Stimulated activated CD4-positive, alpha-beta T cell treated with anti-CD3 and anti-CD28 coated beads, Interleukin-2, amount 100 ng/mL, for 24 hours (primary cell): ENCODE results near the gene DISP2.

ENCODE experiments used
- DNase-seq, 2 donors: peaks; one replicate each; pipeline ENCODE4 v3.0.0-alpha.2; 2020

DISP2 gene

GRCh38 chr15:40343512-40343911, 14.5 kb upstream of the DISP2 start:
- no peak for DNase-seq

- no peak for DNase-seq
These were observed 13.8 kb upstream of the DISP2 start for GRCh38 chr15:40344217-40344616.

GRCh38 chr15:40344631-40345120, 13.3 kb upstream of the DISP2 start:
- peak; percentile 75 to 77 for DNase-seq

- no peak for DNase-seq
These were observed 12.7 kb upstream of the DISP2 start for GRCh38 chr15:40345225-40345866.

GRCh38 chr15:40345867-40346578, 12.0 kb upstream of the DISP2 start:
- no peak for DNase-seq

- DNase-seq, result no peak
These were observed 11.2 kb upstream of the DISP2 start for GRCh38 chr15:40346579-40347558.

GRCh38 chr15:40347559-40348473, 10.2 kb upstream of the DISP2 start:
- DNase-seq, result no peak

- DNase-seq, result no peak
These were observed 9.5 kb upstream of the DISP2 start for GRCh38 chr15:40348474-40348870.

GRCh38 chr15:40349163-40349562, 8.9 kb upstream of the DISP2 start:
- DNase-seq, result no peak

- no peak for DNase-seq
These were observed 5.6 kb upstream of the DISP2 start for GRCh38 chr15:40352281-40352901.

GRCh38 chr15:40353697-40354096, 4.3 kb upstream of the DISP2 start:
- DNase-seq, result no peak

GRCh38 chr15:40354408-40355171, 3.4 kb upstream of the DISP2 start:
- DNase-seq, result no peak

GRCh38 chr15:40355976-40356585, 1.9 kb upstream of the DISP2 start:
- DNase-seq, result no peak

GRCh38 chr15:40357246-40357645, 773 bp upstream of the DISP2 start:
- no peak for DNase-seq

- peak; percentile 33 to 38 for DNase-seq
These were observed 693 bp downstream of the DISP2 start for GRCh38 chr15:40358471-40359353.

- no peak for DNase-seq
These were observed 2.0 kb downstream of the DISP2 start for GRCh38 chr15:40360015-40360414.

- no peak for DNase-seq
These were observed 3.6 kb downstream of the DISP2 start for GRCh38 chr15:40361640-40362039.

GRCh38 chr15:40363611-40364010, 5.6 kb downstream of the DISP2 start:
- no peak for DNase-seq

GRCh38 chr15:40364251-40364650, 6.2 kb downstream of the DISP2 start:
- DNase-seq, result no peak
